Activated T-cell treated with anti-CD3 and anti-CD28 coated beads for 4 hours (primary cell): ENCODE results near the gene MTFMT.
"Not testable (repeated sequence)": the region's sequence is repeated elsewhere in the genome, so short reads cannot be mapped to it uniquely, and the experiment has no call there.

Source experiments
- DNase-seq: peaks from one replicate; pipeline ENCODE4 v3.0.0-alpha.2; 2020

MTFMT gene

DNA sequence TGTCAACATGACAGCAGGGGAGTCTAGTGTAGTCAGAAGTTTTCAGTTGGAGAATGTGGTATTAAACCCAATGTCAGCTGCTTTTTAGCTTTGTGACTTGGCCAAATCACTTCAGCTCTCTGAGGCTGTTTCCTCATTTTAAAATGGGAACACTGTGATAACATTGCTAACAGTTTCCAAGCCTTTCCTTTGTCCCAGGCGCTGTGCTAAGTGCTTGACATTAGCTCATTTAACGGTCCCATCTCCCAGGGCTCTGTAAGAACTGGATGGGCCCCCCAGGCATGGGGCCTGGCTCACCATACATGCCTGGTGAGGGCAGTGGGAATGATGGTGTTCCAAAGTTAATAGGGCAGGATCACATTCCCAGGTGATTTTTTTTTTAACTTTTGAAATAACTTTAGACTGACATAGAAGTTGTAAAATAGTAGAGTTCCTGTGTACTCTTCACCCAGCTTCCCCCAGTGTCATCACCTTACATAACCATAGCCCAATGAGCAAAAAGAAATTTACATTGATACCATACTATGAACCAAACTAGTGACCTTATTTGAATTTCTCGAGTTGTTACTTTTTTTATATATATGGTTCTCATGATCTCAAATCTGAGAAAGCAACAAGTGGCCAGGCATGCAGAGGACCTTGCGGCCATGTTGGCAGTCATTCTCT lies 30.6 kb upstream of the MTFMT start:
- DNase-seq: no peak

DNA sequence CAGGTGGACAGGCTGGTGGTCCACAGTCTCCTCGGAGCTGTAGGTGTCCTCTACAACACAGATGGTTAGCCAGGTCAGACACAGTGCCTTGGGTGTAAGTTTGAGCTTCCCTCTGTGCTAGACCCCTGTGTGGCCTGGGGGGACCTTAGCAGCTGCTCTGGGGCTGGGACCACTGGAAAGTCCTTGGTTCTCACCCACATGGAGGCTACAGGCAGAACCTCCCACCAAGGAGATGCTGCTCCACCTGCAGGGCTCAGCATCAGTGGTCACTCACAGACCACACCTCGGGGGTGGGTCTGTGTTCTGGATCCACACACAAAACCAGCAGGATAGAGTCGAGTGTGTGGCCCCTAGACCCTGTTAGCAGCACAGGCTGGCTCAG lies 29.9 kb upstream of the MTFMT start:
- DNase-seq: no peak

DNA sequence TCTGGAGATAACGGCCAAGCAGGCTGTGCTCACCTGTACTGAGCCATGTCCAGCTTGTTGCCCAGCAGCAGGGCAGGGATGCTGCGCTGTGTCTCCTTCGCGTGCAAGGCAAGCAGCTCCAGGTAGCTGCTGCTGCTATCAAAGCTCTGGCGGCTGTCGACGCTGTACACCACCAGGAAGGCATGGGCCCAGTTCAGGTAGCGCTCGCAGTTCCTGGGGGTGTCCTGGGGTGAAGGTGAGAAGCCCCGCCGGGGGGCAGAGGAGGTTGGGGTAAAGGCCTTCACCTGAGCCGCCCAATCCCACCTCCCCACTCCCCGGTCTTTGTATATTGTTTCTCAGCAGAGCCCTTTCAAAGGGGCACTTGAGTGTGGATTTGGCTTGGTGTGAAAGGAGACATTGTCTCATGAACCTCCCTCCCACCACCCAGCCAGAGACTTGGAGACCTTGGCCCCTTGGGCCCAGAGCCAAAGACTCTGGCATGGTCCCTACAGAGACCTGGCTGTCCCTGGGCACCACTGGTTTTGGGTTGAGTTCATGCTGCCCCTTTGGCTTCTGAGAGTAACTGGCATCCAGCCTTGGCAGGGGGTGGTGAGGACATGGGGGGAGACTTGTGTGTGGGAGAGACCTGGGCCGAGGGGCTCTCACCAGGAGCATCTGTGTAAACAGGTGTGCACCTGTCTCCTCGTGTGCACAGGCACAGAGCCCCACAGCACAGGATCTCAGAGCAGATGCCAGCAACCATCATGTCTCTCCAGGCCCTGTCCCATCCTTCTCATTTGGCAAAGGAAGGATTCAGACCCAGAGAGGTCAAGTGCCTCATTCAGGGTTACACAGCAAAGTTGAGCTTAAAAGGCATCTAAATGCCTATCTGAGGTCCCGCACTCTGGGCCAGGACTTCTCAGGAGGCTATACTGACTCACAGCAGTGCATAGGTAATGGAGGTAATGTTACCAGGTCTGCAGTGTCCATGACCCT lies 29.2 kb upstream of the MTFMT start:
- DNase-seq: no peak

DNA sequence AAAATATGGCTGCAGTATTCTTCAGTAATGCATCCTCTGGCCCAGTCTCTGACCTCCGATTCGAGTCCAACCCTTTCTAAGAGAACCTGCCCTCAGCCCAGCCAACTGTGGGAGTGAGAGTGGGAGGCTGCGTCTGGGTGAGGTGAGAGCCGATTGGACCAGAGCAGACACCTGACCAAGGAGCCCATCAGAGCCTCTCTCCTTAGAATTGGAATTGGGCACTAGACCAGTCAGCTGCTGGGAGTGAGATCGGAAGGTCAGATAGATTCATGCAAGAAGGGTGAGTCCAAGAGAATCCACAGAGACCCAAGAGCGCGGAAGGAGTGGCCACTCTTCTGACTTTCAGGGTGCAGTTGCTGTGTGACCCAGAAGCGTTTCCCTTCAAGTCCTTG lies 28.1 kb upstream of the MTFMT start:
- DNase-seq: no peak

DNA sequence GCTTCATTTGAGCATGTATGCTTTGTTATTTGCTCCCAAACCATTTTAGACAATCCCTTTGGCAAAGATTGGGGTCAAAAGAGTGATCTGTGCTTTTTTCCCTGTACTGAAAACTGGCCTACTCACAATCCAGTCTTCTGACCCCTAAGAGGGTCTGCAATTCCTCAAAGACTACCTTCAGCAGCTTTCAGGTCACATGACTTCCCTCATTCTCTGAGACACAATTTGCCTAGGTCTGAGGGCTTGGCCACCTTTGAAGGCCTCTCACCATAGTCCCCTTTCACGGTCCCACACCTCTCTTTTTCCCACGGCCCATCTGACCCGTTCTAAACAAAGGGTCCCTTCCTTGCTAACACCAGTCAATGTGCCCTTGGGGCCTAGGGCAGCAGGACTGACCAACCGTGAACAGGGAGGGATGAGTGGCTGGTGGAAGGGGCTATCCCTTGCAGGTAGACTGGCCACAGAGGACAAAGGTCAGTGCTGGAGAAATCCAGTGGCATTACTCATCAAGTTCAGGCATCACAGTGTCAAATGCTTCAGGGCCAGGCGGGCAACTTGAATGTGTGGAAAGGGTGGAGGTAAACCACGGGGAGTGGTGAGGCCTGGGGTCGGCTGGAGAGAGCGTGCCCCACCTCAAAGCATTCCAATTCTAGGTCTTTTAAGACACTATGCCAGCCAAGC lies 27.6 kb upstream of the MTFMT start:
- no peak for DNase-seq

DNA sequence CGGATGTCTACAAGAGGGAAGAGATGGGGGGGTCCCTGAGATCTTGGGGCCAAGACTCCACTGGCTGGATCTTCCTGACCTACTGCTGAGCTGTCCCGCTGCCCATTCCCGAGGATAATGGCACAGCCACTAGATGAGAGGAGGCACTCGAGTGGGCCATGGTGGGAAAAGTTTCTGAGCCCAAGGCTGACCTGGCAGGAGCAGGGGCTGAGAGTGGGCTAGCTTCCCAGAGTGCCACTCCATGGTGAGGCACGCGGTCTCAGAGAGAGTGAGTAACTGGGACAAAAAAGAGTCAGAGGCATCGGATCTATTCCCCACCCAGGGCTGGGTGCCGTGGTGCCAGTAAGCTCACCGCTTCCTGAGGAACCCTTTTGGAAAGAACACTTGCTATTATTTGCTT lies 26.7 kb upstream of the MTFMT start:
- DNase-seq: no peak

DNA sequence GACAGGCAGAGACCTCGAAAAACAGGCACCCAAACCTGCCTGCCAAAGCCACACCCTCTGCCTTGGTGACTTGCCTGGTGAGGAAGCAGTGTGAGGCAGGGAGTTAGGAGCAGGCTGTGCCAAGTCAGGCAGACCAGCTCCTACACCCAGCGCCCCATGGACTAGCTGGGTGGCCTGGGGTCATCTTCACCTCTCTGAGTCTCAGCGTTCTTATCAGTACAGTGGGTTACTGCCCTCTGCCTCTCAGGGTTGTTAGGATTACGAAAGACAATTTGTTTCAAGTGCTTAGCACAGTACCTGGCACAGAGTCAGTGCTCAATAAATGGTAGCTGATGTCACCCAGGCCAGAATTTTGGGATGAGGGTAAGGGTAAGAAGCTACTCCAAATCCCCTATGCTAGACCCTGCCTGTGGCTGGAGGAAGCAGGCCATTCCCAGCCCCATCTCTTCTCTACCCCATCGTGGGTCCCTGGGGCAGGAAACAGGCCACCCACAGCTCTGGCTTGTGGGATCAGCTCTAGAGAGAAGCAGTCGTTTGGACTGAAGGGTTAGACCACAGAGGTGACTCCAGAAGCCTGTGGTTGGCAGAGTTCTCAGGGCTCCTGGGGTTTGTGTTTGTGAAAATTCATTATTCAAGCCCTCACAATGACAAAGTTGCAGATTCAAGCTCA lies 25.9 kb upstream of the MTFMT start:
- no peak for DNase-seq

DNA sequence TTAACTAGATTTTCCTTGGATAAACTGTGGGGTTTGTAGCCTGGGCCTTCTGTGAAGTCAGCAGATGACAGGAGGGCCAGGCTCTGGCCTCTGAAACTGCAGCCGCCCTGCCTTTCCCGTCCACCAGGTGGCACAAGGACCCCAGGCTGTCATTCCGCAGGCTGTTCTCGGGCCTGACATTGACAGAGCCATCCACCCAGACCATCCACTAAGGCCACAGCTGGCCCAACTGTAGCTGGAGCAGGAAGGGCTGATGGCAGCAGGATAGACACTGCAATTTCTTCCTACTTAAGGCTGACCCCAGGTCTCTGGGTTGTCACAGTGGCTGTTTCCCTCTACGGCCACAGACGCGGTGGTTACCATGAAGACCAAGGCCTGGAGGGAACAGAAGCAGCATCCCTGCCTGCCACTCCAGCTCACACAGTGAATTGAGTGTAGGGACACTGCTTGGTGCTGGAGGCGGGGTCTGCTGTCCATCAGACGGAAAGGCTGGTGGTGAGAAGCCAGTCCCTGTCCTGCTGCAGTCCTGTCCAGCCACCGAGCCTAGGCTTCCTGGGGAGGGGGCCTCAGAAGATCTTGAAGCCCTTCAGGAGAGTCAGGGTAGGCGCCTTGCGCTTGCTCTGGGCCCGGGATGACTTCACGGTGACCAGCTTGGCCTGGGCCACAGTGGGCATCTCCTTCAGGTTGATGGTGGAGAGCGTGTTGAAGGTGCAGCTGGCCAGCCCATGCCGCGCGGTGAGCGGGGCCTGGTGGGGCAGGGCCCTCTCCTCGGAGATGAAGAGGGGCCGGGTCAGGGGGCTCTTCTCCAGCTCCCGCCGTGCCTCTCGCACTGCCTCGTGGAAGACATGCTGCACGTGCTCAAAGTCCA lies 25.1 kb upstream of the MTFMT start:
- DNase-seq: peak; percentile 32

DNA sequence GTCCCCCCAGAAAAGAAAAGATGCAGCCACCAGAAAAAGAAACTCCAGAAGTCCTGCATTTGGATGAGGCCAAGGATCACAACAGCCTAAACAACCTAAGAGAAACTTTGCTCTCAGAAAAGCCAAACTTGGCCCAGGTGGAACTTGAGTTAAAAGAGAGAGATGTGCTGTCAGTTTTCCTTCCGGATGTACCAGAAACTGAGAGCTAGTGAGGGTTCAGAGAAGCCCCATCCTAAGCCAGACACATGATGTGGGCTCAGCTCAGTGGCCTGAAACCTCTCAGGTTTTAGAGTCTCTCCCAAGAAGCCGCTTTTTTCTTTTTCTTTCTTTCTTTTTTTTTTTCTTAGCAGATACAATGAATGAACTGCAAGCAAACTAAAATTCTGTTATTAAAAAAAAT lies 23.5 kb upstream of the MTFMT start:
- DNase-seq: no peak

DNA sequence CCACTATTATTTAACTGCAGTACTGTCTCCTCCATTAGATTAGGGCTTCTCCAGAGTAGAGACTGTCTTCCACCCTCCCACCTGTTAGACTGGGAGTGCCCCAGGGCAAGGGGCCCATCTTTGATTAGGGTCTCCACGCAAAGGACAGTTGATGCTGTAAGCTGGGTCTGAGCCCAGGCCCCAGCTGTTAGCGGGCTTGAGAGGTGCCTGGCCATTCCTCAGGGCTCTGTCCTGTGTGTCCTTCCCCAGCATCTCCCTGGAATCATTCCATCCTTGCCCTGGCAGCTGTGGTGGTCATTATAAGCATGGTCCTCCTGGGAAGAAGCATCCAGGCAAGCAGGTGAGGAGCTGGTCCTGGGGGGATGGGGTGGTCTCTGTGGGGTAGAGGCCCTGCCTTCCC lies 21.8 kb upstream of the MTFMT start:
- DNase-seq: no peak

DNA sequence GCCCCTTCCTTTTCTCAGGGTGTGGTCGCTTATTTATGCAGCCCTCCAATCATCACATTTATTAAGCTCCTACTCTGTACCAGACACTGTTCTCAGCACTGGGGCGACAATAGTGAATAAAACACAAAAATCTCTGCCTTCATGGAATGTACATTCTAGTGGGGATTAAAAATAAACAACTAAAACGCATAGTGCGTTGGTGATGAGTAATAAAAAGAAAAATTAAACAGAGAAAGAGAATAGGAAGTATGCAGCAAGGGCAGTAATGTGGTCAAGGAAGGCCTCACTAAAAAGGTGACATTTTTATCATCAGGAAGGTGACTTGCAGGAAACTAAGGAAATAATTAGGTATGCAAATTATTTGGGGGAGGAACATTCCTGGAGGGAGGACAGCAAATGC lies 20.8 kb upstream of the MTFMT start:
- no peak for DNase-seq

DNA sequence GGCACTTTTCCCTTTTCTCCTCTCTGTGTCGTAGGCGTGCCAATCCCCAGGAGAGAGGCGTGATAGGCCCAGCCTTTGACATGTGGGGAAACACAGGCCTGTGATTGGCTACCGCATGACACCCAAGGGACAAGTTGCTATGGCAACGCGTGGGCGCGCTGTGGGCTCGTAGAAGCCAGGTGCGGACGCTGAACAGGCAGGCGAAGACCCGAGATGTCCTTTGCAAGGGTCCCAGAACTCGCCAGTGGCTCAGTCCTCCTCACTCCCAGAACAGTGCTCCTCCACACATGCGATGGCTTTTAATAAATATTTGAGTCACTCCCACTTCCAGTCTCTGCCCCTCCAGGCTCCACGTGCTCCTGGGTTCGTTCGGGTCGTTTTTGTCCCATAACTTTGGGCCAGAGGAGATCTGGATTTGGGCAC lies 20.0 kb upstream of the MTFMT start:
- DNase-seq: peak; percentile 85

DNA sequence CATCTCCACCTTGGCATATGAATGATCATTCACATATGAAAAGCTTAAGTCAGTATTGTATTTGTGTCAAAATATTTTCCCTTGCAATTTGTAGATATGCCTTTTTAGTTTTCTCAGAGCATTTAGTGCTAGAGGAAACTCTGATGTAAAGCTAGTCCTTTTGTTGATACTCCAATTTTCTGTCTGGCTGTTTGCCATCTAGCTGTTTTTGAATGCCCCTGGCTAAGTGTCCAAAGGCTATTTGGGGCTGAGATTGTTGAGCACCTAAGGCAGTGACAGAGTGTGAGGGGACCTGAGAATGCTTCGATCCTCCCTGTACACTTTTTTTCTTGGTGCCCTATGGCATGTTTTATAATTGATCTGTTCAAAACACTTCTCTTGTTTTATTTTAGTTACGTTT lies 18.8 kb upstream of the MTFMT start:
- DNase-seq: no peak

DNA sequence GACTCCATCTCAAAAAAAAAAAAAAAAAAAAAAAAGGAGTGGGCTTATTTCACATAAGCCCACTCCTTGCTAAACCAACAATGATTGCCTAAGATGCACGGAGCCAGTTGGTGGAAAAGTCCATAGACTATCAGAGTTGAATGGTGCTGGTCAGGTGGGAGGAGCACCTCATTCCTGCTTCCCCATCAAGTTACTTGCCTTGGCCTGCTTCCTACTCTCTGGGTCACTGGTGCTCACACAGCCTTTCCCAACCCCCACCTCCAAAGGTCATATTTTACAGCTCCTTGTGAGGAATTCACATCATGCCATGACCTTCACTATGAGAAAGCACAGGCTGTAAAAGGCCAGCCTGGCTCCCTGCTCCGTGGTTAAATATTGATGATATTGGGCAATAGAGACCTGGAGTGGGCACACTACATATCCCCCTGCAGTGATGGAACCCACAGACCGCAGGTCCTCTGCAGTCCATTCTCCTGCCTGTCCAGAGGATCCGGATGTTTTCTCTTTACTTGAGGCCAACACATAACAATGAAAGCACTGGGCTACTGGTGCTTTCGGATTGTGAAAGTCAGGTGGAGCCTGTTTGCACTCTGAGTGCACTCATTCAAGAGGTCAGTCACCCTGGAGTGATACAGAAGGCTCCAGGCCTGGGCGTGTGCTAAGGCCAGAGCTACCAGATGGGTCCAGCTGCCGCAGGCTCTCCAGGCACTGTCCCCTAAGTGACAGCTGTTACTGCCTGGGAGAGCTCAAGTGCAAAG lies 15.5 kb upstream of the MTFMT start, which contains the start of gene SLC51B:
TSS of gene SLC51B (plus strand) at position 664 of the 758 bp plus-strand sequence. CDS start 4,618 bp downstream, outside the sequence.
- DNase-seq: no peak

DNA sequence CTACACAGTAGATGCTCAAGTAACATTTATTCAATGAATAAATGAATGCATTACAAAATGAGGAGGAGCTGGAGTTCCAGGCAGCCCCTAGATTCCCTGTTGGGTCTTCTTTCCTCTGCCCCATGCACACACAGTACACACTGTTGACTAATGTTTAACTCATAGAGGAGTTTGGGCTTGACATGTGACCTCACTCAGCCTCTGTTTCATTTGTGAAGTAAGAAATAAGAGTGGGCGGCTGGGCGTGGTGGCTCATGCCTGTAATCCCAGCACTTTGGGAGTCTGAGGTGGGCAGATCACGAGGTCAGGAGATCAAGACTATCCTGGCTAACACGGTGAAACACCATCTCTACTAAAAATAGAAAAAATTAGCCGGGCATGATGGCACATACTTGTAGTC lies 14.8 kb upstream of the MTFMT start:
- not testable (repeated sequence) for DNase-seq

DNA sequence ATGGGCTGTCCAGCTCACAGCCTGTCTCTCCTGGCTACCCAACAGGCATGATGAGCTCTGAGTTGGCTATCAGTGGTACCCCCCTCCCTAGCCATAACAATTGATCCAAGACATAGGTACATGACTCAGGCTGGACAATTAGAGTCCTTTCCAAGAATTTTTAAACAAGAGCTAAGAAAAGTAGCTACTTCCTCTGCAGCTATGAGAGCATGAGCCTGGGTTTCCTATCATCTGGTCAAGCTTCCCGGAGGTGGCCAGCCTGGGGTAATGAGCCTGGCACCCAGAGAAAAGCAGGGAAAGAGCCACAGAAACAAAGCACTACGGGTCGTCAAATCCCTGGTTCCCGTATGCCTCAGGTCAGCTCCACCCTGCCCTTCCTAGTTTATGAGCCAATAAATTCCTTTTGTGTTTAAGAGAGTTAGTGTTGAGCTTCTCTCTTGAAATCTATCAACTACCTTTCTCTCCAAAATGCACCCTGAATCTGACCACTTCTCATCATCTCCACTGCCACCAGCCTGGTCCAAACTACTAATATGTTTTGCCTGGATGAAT lies 13.4 kb upstream of the MTFMT start:
- no peak for DNase-seq

DNA sequence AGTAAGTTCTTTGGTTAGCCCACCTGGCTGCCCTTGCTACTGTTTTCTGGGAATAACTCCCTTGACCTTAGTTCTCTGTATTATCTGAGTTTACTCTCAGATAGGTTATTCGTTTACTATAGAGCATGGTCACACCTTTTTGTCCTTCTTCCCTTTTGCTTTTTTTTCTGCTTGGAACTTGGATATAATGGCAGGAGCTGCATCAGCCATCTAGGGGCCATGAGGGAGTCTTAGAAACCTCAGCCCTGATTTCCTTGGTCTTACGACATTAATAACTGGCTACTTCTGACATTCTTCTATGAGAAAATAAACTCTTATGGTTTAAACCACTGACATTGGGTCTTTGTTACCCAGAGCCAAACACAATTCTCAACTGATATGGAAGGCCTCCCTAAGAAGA lies 12.3 kb upstream of the MTFMT start:
- no peak for DNase-seq

DNA sequence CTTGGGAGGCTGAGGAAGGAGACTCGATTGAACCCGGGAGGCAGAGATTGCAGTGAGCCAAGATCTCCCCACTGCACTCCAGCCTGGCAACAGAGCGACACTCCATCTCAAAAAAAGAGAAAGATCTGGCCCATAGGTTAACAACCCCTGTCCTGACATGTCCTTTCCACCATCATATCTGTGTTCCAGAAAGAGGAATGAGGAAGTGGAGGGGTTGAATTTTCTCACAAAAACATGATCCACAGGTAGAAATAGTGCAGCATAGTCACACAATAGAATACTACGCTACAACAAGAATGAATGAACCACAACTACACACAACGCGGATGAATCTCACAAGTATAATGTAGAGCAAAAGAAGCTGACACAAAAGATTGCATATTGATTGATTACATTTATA lies 11.0 kb upstream of the MTFMT start:
- no peak for DNase-seq

DNA sequence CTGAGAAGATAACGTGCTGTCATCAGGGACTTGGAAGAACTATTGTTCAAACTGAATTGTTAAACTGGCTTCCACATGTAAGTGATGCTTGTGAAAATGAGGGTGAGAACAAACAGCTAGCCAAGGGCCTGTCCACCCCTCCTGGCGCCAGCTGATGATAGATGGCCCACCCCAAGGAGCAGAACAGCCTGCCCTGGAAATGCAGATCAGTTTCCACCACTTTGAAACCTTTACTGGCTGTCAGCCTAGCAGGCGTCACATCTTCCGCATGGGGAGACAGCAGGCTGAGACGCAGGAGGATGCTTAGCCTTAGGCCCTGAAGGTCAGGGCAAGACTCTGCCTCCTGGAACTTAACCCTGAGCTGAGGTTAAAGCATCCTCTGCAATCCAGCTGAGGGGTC lies 9.4 kb upstream of the MTFMT start:
- DNase-seq: no peak

DNA sequence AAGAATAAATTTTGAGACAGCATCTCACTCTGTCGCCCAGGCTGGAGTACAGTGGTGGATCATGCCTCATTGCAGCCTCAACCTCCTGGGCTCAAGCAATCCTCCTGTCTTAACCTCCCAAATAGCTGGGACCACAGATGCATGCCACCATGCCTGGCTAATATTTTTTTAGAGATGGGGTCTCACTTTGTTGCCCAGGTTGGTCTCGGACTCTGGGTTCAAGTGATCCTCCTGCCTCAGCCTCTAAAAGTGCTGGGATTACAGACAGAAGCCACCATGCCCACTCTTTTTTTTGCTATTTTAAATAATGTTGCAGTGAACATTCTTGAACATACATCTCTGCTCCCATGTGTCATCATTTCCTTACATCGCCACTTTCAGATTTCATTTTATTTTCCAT lies 9.0 kb upstream of the MTFMT start:
- DNase-seq: no peak

DNA sequence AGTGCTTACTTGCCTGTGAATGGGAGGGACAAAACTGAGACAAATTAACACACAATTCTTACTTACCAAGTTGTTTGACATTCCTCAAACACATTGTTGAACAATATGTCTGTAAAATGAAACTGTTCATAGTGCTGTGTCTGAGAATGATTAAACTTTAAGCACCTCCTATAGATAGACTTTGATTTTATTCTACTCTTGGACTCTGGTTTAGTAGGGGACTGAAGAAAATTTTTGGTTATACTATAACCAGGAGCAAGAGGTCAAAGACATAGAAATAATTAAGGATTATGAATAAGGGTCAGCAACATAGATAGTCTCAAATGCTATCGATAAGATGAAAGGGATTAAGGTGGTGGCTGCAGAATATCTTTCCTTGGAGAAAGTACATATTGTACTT lies 7.9 kb upstream of the MTFMT start:
- DNase-seq: no peak
